Lung (tissue), 12 donors: Measurements from ENCODE around the gene LRRFIP2. TPM values are rescaled to one million over a fixed set of nuclear protein-coding genes. Genes with fewer than 3 reads are reported as not detected.

Experiments used
- ATAC-seq: fragments of 200-7000 bp; cut with Tn5 transposase; one replicate; pipeline ENCODE4 v1.9.1; 2020; ENCODE audit warnings: moderate number of reproducible peaks; ENCODE audit not compliant: insufficient read depth, low FRiP score
- DNase-seq, 3 donors: peaks; one replicate each; pipeline ENCODE4 v3.0.0-alpha.2; 2013 to 2017
- H3K27ac ChIP-seq, 2 donors: one replicate each; pipeline ENCODE4 v1.5.1; 2013; ENCODE audit warnings: mild to moderate bottlenecking in 2 of 2, moderate library complexity in 2 of 2, control low read depth in 1 of 2, inconsistent platforms in 1 of 2, low read depth in 1 of 2, low read length in 1 of 2
- H3K27me3 ChIP-seq, 3 donors: one replicate each; pipeline ENCODE4 v1.5.1; 2013; ENCODE audit warnings: low read length in 2 of 3; ENCODE audit not compliant: control insufficient read depth in 3 of 3, insufficient read depth in 3 of 3
- H3K36me3 ChIP-seq, 4 donors: one replicate each; pipeline ENCODE4 v1.5.1; 2013; ENCODE audit warnings: low read length in 4 of 4, mild to moderate bottlenecking in 1 of 4, moderate library complexity in 1 of 4; ENCODE audit not compliant: control insufficient read depth in 4 of 4, insufficient read depth in 4 of 4
- H3K4me1 ChIP-seq, 5 donors: one replicate each; pipeline ENCODE4 v1.5.1; 2013; ENCODE audit warnings: low read length in 5 of 5, mild to moderate bottlenecking in 2 of 5, moderate library complexity in 1 of 5; ENCODE audit not compliant: control insufficient read depth in 5 of 5, insufficient read depth in 5 of 5
- H3K4me3 ChIP-seq: one replicate; pipeline ENCODE4 v1.5.1; 2013; ENCODE audit warnings: mild to moderate bottlenecking, control low read depth, moderate library complexity
- H3K9ac ChIP-seq, 2 donors: one replicate each; pipeline ENCODE4 v1.5.1; 2013; ENCODE audit warnings: low read length in 2 of 2, control low read depth in 1 of 2; ENCODE audit not compliant: insufficient read depth in 1 of 2
- H3K9me3 ChIP-seq, 4 donors: one replicate each; pipeline ENCODE4 v1.5.1; 2013; ENCODE audit warnings: low read length in 3 of 4, mild to moderate bottlenecking in 1 of 4, moderate library complexity in 1 of 4; ENCODE audit not compliant: control insufficient read depth in 4 of 4, insufficient read depth in 3 of 4
- CTCF ChIP-seq: IDR thresholded peaks from 2 replicates; pipeline ENCODE4 v1.5.1; 2012; ENCODE audit warnings: mild to moderate bottlenecking; ENCODE audit errors: control extremely low read depth, extremely low read depth
- WGBS, 2 donors: extraction: QIAGEN DNeasy Blood & Tissue Kit; methylation state at CpG; one replicate each; pipeline ENCODE4 v1.1.7; 2013; 5-methylcytosine and 5-hydroxymethylcytosine counted together
- polyA plus RNA-seq, 2 donors: library from polyadenylated mRNA; stranded (reverse); fragments of 200-250 nt; gene quantifications; one replicate each; pipeline ENCODE4 v1.2.1, GENCODE V29; 2013
- total RNA-seq, 2 donors: library from RNA; depleted of rRNA in 1 of 2; stranded (reverse); fragments of >200 nt in 1 of 2; gene quantifications; one replicate each; pipeline ENCODE4 v1.2.1, GENCODE V29; 2014 to 2021
- donor health status: control.
- donor health status: control.
- donor health status: Bipolar disorder and iron deficiency.
- donor health status: healthy.
- donor health status: DM: yes; HTN: yes; CAD: no.

LRRFIP2 gene
- total and polyA plus RNA-seq, 4 donors: 24.8 to 106 (median 44.6) TPM

GRCh38 chr3:37114251-37115145, 59.9 kb downstream of the LRRFIP2 start:
- DNase-seq: peak in 2 of 3 donors; percentile 50 to 62
- H3K27me3 ChIP-seq: no peaks in the 10 kb centered on the region
- TF ChIP-seq CTCF: no peak

GRCh38 chr3:37112987-37113386, 61.4 kb downstream of the LRRFIP2 start:
- ATAC-seq: no peak
- Histone ChIP-seq H3K9me3 (no peaks in the 10 kb centered on the region), H3K36me3 (peaks cover 0 to 13% (median 3%) of the 10 kb centered on the region in 4 donors), H3K4me3 (no peak overlapping the region), H3K27ac (no peak overlapping the region), H3K9ac (no peak overlapping the region), H3K27me3 (no peaks in the 10 kb centered on the region), H3K4me1 (peaks cover 3 to 27% (median 8%) of the 10 kb centered on the region in 5 donors)
- 100% methylated on average over 1 of the region's 1 CpG for WGBS, 2 donors
- TF ChIP-seq CTCF: no peak
- no peak for DNase-seq

More at GRCh38 chr3:37114251-37115145, 59.9 kb downstream of the LRRFIP2 start:
- no peak for ATAC-seq
- H3K9me3 ChIP-seq: no peaks in the 10 kb centered on the region
- H3K4me1 ChIP-seq: peaks cover under 1 to 18% (median 6%) of the 10 kb centered on the region in 5 donors
- peak overlapping the region in 1 of 2 donors; percentile 43 for H3K9ac ChIP-seq
- 98 to 100% methylated on average over 2 of the region's 2 CpGs for WGBS, 2 donors
- H3K4me3 ChIP-seq: no peak overlapping the region
- no peak overlapping the region for H3K27ac ChIP-seq
- peaks cover 0 to 13% (median 3%) of the 10 kb centered on the region in 4 donors for H3K36me3 ChIP-seq

- no peak overlapping the region for H3K4me3 ChIP-seq
- DNase-seq: no peak
- no peak for TF ChIP-seq CTCF
- ATAC-seq: no peak
- H3K27ac ChIP-seq: no peak overlapping the region
- peaks cover 3 to 27% (median 7%) of the 10 kb centered on the region in 5 donors for H3K4me1 ChIP-seq
- 61 to 76% methylated on average over 2 of the region's 2 CpGs for WGBS, 2 donors
- no peaks in the 10 kb centered on the region for H3K27me3 ChIP-seq
- peaks cover 0 to 13% (median 3%) of the 10 kb centered on the region in 4 donors for H3K36me3 ChIP-seq
- H3K9me3 ChIP-seq: no peaks in the 10 kb centered on the region
- H3K9ac ChIP-seq: no peak overlapping the region
These were observed 63.2 kb downstream of the LRRFIP2 start for GRCh38 chr3:37111199-37111598.
